HG02938 (cell line): ENCODE measurements around the gene CADM1.

Experiments used
- ATAC-seq: cut with Tn5 transposase; IDR thresholded peaks from one replicate; pipeline ENCODE4 v1.9.1; 2021; ENCODE audit warnings: mild to moderate bottlenecking, moderate library complexity; ENCODE audit not compliant: unreplicated experiment

CADM1 gene

DNA sequence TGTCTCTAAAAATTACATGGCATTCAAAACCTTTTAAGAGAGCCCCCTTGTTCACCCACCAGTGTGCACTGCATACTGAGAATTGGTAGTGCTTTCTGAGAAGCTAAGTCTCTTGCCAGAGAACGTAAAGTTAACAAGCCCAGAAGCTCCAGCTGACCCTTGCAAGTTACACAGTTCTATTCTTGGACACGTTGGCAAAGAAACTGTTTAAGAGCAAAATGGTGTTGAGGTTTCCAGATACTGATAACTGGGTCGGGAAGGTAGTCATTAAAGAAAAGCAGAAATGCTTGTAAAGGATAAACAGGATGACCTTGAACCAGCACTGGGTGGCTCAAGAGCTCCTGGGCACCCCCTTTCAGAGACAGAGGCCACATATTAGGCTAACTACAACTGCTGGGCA lies 284.8 kb downstream of the CADM1 start:
- ATAC-seq: no peak

DNA sequence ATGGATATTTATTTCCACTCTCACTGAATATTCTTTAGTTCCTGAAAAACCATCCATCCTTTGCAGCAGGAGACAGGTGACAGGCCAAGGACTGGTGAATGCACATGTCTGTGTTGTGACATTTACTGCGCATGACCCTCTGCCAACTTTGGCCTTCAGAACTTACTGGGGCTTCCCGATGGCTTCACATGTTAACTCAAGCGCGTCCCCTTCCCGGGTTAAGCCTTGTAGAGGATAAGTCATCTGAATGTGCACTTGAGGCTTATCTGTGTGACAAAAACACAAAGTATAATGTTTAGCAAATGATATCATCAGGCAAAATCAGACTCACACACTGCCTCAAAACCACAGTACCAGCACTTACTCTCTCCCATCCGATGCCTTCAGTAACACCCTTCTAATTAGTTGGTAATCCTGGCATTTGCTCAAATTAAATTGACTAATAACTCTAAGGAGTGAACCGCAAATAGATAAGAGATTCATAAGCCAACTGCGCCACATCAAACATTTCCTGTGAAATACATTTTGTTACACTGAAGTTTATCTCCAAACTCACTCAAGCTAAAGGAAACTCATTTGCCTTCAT lies 286.4 kb downstream of the CADM1 start:
- no peak for ATAC-seq

DNA sequence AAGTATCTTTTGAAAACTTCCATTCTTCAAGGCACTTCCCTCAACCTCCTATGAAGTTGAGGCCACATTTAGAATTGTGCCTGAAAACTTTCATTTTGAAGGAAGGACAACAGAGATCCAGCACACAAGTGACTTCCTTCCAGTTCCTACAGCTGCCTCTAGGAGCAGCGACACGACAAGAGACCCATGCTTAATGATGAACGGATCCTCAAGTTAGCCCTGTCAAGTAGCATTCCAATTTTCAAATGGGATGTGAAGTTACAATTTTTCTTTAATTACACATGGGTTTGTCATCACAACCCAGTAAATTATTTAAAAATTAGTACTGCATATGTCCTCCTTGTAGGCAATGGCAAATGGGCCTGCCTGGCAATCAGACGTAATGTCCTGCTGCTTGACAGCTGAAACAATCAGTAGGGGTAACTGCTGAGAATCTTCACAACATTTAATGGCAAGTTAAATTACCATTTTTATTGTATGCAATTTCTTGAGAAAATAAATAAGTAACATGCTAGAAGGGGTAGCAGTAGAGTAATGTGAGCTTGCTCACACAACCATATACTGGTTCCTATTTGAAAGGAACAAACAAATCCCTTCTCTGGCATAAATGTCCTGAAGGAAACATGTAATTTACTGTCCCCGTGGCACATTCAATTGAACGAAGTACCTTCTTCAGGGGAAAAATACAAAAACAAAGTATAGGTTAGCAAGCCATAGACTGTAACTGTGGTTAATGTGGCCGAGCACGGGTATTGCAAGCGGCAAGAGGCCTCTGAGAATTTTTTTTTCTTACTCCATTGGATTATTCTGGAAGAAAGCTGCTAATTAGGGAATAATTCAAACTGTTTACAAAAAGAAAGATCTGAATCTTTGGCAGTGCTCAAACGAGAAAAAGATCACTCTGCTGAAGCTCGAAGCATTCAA lies 288.3 kb downstream of the CADM1 start:
- ATAC-seq: no peak

DNA sequence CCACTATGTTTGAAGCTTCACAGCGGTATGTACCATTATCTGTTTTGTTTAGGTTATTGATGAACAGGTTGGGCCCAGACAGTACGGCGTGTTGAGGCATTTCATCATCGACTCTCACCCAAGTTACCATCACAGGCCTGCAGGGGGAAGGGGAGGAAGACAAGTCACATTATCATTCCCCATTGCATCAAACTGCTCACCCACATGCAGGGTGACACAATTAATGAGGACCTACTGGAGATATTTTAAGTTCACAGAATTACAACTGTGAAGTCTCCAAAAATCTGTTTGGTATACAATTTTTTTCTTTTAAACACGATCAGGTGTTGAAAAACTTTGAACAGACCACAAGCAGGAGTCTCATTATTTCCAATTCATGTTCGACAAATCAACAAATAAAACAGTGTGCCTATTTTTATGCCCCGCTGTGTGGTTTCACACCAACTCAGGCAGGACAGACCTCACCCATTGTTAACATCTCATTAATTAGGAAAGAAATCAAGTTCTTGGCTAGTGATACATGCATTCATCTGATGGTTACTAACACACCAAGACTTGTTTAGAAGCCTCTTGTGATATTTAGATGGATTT lies 289.5 kb downstream of the CADM1 start:
- ATAC-seq: no peak

DNA sequence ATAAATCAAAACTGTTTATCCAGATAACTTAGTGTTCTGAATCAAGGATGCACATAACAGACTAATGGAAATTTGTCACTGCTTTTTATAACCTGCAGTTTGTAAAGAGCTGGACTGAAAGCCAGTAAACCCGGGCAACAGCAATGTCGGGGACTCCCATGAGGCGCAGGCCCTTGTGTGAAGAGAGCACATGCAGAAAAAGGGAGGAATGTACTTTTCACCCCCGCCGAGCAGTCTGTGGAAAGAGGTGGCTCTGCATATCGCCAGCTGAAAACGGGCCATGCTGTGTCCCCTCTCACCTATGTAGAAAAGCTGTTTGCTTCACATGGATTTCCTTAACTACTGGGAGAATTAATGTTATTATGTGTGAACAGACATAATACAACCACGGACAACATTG lies 291.2 kb downstream of the CADM1 start:
- no peak for ATAC-seq

DNA sequence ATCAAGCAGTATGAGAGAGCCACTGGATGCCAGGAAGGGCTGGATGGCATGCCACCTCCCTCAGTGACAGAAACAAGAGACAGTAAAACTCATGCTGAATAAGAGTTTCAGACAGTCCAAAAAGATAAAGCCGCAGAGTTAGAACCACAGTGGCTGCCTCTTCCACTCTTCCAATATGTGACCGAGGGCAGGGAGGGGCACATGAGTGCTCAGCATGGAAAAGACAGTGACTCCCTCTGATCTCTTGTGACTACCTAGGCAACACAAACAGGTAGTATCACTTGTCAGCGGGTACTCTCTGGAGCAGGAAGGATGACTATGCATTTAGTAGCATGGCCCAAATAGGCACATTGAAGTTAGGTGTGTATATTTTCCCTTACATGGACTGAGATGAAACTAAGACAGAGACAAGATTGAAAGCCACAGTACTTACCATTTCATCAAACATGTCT lies 295.4 kb downstream of the CADM1 start:
- no peak for ATAC-seq

DNA sequence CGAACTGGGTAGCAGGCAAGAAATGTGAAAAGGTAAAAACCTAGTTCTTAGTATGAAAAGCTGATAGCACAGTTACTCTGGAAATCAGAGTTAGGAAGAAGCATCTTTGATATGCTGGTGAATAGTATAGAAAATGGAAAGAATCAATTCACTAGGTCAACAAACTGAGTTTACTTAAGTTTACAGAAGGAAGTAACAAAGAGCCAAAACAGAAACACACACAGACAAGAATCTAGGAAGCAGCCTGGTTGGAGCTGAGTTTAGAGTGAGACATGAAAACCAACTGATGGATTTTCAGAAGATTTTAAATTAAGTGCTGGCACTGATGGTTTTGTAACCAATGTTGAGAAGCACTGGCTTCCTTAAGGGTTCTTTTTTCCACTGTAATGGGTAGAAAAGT lies 296.3 kb downstream of the CADM1 start:
- ATAC-seq: no peak

DNA sequence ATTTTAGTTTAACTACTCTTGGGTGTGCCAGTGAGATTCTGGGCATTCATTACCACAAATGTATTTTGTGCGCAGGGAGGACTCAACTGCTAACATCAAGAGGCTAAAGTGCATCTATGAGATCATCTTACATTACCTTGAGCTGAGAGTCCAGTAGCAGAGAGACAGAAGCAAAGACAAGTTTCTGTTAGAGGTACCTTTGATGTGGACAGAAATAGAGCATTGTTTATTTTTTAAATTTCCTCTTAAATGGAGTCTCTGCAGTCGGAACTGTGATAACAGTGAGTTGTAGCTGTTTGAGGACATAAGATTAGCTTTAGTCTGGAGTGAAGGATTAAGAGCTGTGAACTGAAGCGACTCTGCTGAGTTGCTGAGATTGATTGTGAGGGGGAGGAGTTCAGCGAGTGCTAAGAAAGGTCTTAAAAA lies 297.0 kb downstream of the CADM1 start:
- ATAC-seq: no peak

DNA sequence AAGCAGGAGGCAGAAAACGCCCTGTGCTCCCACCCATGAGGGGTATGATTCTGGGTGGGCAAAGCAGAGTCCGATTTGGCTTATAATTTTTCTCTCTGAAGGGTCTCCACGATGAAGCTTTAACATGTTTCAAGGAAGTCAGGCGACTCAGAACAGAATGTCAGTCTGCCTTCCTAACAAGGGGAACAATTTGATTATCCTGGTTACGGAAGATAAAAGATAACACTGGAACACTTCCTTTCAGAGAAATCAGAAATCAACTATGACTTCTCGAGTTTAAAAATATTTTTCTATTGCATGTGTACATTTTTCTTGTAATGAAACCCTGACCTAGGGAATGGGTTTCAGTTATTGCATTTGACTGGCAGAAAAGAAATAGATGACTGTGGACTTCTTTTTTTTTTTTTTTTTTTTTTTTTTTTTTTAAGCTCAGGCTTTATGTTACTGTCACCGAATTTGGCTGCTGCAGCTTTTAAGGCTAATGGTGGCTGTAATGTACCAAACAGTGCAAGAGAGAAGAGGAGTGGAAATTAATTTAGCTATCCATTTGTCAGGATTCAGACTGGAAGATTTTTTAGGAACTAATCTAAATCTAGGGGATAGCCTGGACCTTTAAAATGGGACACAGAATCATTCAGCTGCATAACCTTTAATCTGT lies 297.7 kb downstream of the CADM1 start:
- no peak for ATAC-seq

DNA sequence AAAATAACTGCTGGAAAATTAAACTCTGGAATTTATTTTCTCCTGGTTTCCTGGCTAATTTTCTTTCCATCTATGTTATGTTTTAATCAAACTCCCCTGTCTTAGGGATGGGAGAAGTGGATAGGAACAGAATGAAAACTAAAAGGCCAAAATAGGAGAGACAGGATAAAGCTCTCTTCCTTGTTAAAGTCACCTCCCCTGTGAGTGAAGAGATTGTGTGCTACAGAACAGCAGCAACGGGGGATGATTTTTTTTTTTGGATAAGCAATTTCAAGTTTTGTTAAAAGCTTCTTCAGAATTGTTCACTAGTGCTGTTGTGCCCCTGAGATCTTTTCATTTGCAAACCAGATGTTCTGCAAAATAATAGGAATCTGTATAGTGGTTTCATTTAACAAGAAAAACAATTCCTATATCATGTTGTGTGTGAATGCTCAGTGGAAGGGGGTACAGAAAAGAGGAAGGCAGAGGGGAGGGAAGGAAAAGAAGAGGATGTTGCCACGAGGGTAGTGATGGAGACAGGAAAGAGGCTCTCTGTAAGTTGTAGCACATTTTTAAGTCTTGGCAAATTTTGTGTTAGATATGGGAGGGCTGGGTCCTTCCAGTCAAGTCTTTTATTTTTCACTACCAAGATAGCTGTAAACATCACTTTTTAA lies 301.2 kb downstream of the CADM1 start:
- ATAC-seq: no peak

DNA sequence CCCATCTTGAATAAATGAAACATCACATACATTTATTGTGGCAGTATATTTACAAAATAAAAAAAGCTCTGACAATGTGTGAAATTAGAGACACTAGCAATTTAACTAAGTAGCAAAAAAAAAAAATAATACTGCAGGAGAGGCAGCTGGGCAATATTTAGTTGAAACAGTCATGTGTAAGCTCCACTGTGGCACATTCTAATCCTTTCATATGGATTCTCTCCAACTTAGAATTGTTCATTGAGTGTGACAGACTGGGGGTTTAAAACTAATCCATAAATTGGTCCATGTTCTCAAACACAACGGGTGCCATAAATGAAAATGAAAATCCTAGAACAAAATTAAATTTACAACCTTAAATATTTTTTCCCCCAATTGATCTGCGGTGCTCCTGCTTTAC lies 302.1 kb downstream of the CADM1 start:
- no peak for ATAC-seq

DNA sequence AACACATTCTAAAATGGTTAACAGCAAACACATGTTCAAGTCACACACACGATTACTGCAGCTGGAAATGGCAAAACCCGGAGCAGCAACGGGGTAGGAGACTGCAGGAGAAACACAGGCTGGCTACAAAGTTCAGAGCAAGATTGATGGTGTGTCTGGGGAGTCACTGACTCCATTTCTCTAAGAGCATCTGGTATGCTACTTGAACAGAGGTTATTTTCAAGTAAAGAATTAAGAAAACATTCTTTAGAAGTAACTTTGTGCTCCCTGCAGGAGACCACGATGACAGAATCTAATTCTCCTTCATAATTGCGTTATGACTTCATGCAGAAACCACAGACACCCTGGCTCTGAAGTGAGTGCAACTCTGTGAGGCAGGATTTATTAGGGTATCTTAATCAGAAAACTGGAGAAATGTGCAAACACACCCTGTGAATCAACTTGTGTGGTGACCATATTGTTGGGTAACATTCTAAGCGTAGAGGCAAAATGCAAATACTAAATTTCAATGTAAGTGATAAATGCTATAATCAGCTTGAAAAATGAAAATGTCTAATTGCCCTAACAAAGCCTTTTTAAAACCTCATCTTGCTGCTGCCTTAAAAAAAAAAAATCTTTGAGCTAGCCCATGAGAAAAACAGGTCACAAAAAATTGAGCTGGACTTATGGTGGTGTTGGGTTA lies 303.0 kb downstream of the CADM1 start:
- ATAC-seq: no peak

DNA sequence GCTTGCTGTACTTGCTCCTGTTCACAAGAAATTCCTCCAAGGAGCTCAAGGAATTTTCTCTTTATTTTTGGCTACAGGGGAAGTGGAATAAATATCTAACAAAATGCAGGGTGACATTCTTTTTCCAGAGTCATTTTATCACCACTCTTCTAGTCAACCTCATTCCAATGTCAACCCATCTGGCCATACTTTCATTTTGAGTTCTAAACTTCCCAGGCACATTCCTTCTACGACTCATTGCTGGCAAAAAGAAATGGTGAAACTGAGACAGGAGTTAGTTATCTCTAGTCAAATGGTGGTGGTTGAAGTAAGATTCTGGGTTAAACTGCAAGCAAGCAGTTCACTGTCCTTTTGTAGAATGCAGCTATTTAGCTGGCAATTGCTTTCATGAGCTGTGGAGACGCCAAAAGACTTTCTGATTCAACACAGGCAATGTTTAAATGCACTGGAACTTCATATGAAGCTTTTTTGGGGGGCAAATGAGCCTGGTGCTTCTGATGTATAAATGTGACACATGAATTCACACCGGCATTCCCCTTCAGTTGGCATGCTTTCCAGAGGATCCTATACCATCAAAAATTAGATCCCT lies 304.6 kb downstream of the CADM1 start:
- no peak for ATAC-seq

DNA sequence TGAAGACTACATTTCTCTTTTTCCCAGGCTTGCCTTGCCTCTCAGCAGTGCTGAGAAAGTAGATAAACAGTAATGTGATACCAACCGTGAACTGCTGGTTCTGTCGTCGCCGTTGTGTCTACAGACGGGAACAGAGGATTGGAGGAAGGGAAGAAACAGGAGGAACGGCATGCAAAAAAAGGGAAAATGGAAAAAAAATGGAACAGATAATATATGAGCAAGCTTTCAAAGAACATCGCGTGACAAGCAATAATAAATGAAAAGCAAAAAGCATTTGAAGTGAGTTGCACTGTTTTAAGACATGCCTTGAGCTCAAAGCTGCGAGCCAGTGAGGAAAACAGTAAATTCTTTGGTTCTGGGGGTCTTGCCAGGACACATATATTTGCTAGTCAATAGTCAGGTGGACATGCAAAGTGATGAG lies 305.9 kb downstream of the CADM1 start:
- no peak for ATAC-seq

DNA sequence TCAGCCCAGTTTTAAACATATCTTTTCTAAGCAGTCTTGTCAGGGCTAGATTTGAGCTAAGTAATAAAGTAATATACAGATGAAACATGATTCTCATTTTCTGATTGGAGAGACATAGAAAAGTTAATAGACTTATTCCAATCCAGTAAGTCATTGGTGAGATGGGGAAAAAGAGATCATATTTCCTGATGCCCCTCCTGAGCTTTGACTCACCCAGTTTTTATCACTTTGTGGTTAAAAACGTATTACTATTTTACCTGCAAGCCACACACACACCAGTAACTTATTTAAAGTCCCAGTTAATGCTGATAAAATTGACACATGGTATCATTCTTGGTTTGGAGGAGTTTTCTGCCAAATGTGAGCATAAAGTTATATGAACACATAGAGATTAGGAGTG lies 306.8 kb downstream of the CADM1 start:
- ATAC-seq: no peak

DNA sequence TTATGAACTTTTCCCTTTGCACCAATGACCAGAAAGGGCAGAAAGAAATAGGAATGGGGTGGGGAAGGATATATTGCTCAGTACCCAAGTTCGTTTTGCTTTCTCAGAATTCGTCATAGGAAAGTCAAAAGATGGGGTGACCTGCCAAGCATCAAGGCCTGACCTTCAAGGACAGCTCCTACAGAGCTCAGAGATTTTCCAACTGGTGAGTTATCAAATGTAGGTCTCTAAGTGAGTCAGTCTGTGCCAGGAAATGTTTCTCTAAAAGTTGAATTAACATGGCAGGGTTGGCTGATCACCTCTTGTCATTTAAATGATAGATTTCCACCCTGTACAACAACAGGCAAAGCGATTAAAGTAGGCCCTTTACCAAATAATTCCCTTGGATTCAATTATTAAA lies 307.2 kb downstream of the CADM1 start:
- ATAC-seq: no peak

DNA sequence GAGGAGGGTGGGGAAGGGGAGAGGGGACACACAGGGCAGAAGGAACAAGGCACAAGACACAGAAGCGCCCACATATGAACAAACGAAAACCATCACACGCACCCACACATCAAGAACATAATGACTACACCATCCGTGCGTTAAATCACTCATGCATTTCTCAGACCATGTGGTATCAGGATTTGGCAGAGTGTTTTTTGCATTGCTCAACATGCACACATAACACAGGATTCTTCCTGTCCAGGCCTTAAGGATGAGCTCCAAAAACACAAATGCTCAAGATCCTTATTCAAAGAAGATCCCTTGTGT lies 309.5 kb downstream of the CADM1 start:
- ATAC-seq: peak; percentile 39

DNA sequence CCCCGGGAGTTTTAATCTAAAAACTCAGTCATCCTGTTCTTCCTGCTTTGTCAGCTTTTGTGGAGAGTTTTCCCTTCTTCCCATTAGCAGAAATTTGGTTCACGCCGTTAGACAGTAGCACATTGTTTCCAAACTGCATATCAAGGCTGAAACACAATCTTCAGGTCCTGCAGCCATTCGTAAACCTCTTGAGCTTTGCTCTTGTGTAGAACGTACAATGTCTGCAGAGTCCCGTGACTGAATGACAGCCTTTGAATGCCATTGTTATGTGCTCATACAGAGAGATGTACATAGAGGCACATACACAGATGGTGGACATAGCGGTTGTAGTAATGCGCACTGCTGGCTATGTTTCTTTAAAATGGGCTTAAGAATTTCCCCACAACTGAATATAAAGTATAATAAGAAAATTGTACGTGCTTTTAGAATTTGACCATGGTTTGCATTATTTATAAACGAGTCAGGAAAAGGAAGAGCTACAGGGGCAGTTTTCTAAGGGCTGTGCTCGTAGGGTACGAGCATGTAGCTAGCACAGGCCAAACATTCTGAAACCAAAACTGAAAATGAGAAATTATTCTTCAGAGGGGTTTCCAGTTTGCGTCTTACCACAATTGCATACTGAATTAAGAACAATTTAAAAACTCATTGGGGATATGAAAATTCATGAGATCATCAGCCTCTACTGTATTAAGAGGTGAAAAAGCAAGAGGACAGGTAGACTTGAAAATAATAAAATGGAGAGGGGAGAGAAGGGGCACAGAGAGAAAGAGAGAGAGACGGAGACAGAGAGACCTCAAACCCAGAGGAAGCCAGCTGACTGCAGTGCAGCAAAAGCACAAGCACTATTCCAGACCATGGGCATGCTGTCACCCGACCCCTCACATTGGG lies 310.1 kb downstream of the CADM1 start:
- ATAC-seq: peak; percentile 93

DNA sequence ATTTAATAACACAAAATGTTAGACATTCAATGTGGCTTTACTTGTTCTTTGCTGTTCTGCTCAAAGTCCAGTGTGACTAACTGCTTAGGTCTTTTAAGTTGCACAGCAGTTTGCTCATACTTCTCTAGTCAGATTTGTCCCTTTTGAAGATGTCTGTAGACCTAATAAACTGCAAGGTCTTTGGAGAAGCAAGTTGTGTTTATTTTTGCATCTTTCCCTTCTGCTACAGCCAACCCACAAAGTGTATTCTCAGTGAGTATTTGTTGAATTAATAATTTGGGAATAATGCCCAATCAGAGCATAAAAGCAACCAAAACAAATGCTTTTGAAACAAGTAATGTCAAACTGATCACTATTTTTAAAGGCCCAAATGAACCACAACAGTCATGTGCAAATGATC lies 312.5 kb downstream of the CADM1 start:
- ATAC-seq: no peak
